GM06990 (cell line): ENCODE data around the gene ITPKC.

ENCODE experiments used
- DNase-seq: peaks from one replicate; pipeline ENCODE4 v3.0.0-alpha.2; 2011; ENCODE audit not compliant: insufficient read length; ENCODE audit errors: extremely low read depth
- H3K27me3 ChIP-seq: replicated peaks from 2 replicates; pipeline ENCODE4 v1.6.0; 2011; ENCODE audit warnings: low read length; ENCODE audit not compliant: control insufficient read depth, insufficient read depth
- H3K36me3 ChIP-seq: 2 replicates; pipeline ENCODE4 v1.5.1; 2011; ENCODE audit warnings: low read length; ENCODE audit not compliant: control insufficient read depth, insufficient read depth
- H3K4me3 ChIP-seq: replicated peaks from 2 replicates; pipeline ENCODE4 v1.5.1; 2011; ENCODE audit warnings: low read depth, mild to moderate bottlenecking, control low read depth, low read length
- TF ChIP-seq, protein P1 (sequence below): IDR thresholded peaks from 2 replicates; pipeline ENCODE4 v1.5.1; 2011; ENCODE audit warnings: low read length, control low read depth, mild to moderate bottlenecking, inconsistent platforms; ENCODE audit not compliant: insufficient read depth, poor library complexity, severe bottlenecking

Gene ITPKC

DNA sequence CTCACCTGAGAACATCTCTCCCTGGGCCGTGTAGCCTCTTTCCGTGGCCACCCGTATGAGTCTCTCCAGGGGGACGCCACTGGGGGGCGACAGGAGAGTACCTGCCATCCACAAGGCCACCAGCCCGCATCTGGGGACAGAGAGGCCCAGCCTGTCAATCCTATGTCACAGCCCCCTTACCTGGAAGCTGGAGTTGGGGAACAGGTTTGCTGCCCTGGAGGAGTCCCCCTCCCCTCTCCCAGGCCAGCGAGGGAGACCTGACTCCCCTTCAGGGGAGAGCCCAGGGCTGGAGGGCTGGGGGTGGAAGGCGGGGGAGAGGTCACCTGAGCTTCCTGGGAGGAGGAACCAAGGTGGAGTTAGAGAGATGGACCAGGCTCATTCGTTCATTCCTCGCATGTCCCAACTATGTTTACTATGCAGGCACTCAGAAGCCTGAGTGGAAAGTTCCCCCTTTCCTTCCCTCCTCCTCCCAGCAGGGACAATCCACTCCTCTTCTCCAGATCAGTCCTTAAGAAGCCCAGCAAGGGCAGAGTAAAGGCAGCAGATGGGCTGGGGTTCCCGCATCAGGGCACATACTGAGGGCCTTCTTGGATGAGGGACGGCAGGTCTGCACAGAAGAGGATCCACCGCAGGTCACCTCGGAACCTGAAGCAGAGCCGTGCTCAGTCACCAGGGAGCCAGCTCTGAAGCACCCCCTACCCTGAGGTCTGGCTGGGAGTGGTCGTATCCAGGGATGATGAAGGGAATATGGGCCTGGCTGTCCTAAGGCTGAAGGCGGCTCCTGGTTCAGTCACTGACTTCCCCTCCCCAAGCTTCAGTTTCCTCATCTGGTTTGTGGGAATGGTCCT, 27.9 kb downstream of the ITPKC start:
- Histone ChIP-seq H3K4me3 (no peak overlapping the region), H3K36me3 (peaks cover 6% of the 10 kb centered on the region; the same call in 1 of the 2 replicates), H3K27me3 (no peaks in the 10 kb centered on the region)
- TF ChIP-seq, protein P1, sequence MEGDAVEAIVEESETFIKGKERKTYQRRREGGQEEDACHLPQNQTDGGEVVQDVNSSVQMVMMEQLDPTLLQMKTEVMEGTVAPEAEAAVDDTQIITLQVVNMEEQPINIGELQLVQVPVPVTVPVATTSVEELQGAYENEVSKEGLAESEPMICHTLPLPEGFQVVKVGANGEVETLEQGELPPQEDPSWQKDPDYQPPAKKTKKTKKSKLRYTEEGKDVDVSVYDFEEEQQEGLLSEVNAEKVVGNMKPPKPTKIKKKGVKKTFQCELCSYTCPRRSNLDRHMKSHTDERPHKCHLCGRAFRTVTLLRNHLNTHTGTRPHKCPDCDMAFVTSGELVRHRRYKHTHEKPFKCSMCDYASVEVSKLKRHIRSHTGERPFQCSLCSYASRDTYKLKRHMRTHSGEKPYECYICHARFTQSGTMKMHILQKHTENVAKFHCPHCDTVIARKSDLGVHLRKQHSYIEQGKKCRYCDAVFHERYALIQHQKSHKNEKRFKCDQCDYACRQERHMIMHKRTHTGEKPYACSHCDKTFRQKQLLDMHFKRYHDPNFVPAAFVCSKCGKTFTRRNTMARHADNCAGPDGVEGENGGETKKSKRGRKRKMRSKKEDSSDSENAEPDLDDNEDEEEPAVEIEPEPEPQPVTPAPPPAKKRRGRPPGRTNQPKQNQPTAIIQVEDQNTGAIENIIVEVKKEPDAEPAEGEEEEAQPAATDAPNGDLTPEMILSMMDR, result peak; percentile 46
- DNase-seq, result no peak

DNA sequence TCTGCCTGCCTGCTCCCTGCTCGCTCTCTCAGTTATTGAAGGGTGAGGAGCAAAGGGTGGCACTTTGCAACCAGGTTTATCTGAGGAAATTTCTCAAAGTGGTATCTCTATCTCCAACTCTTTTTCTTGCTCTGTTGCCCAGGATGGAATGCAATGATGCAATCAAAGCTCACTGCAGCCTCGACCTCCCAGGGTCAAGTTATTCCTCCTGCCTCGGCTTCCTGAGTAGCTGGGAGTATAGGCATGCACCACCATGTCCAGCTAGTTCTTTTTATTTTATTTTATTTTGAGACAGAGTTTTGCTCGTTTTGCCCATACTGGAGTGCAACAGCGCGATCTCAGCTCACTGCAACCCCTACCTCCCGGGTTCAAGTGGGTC, 28.5 kb downstream of the ITPKC start:
- DNase-seq, result no peak
- TF ChIP-seq, protein P1, result no peak
- Histone ChIP-seq H3K27me3 (no peaks in the 10 kb centered on the region), H3K36me3 (peaks cover 6% of the 10 kb centered on the region; the same call in 1 of the 2 replicates), H3K4me3 (no peak overlapping the region)

DNA sequence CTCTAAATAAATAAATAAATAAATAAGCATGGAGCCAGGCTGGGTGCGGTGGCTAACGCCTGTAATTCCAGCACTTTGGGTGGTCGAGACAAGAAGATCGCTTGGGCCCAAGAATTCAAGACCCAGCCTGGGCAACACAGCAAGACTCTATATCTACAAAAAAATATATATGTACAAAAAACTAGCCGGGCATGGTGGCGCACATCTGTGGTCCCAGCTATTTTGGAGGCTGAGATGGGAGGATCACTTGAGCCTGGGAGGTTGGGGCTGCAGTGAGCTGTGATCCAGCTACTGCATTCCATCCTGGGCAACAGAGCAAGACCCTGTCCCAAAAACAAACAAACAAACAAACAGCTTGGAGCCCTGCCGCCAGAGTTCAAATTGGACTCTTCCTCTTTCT, 30.6 kb downstream of the ITPKC start:
- no peaks in the 10 kb centered on the region for H3K27me3 ChIP-seq
- TF ChIP-seq, protein P1, result no peak
- no peak overlapping the region for H3K4me3 ChIP-seq
- peaks cover 2% of the 10 kb centered on the region for H3K36me3 ChIP-seq
- no peak for DNase-seq

DNA sequence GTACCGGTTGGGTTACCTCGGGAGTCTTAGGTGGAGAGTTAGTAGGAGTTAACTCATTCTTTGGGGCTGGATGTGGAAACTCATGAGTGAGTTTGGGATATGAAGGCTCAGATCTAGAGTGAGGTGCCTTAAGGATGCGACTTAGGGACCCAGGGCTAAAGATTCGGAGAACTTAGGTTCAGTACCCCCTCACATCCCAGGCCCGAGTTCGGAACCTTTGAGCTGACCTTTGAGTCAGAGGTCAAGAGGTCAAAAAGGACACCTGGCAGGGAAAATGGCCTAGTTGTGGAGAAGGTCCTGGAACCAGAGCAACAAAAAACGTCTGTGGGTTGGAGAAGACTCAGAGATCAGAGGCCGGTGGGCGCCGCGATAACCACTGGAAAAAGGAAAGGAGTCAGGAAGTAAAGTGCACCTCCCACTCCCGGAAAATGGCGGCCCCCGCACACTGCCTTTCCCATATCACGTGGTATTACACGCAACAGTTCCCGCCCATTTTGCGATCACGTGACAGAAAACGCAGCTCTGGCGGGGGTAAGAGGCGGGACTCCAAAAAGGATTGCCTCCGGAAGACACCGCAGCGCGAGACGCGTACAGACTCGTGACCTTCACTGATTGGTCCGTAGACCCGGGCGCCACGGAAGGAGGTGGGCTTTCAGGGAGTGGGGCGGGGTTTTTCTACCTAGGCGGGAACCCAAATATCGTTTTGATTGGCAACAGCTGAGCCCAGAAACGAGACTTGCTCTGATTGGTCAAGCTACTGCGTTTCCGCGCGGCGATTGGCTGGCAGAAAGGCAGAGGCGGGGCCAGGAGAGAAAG, 33.4 kb downstream of the ITPKC start, which contains the start of gene ACTMAP:
Gene ACTMAP (minus strand): TSS at position 420 of the 816 bp plus-strand sequence. CDS start 674 bp downstream, outside the sequence.
- peak within 1 kb of the TSS; percentile 95 for H3K4me3 ChIP-seq
- TF ChIP-seq, protein P1, result no peak
- peaks cover under 1% of the 10 kb centered on the region for H3K36me3 ChIP-seq
- peak; percentile 100 for DNase-seq
- H3K27me3 ChIP-seq, result no peaks in the 10 kb centered on the region

DNA sequence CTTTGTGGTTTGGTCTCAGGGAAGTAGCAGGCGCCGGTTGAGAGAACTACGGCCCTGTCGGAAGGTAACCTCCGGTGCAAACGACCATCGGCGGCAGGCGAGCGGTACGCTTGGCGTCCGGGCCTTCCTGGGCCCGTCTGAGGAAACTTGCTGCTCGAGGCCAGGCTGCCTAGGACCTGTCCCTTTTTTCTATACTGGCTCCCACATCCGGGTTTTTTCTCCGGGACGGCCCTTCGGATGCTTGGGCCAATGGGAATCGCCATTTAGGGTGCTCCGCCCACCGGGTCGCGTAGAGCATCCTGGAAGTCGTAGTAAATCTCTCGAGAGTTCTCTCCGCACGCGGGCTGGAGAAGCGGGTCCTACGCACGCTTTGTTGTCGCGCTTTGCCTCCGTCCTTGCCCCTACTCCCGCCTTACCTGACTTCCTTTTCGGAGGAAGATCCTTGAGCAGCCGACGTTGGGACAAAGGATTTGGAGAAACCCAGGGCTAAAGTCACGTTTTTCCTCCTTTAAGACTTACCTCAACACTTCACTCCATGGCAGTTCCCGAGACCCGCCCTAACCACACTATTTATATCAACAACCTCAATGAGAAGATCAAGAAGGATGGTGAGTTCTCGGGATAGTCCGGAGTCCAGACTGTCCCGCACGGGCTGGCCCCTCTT, 34.1 kb downstream of the ITPKC start, which contains the start of gene SNRPA:
Gene SNRPA (plus strand): TSS at position 330 of the 664 bp plus-strand sequence. CDS start 206 bp downstream, at position 536.
- H3K36me3 ChIP-seq, result peaks cover 6% of the 10 kb centered on the region
- H3K27me3 ChIP-seq, result no peaks in the 10 kb centered on the region
- peak within 1 kb of the TSS; percentile 95 for H3K4me3 ChIP-seq
- DNase-seq, result no peak
- TF ChIP-seq, protein P1, result no peak
